UCSD-AML1 (cell line): ENCODE results near the gene NR5A2.

ENCODE experiments used
- DNase-seq: peaks from one replicate; lab custom pipeline; 2025; ENCODE audit not compliant: unreplicated experiment; lab: John Stamatoyannopoulos, UW

NR5A2 gene

GRCh38 chr1:200118779-200119505 is 91.4 kb downstream of the NR5A2 start:
- DNase-seq = no peak

DNA sequence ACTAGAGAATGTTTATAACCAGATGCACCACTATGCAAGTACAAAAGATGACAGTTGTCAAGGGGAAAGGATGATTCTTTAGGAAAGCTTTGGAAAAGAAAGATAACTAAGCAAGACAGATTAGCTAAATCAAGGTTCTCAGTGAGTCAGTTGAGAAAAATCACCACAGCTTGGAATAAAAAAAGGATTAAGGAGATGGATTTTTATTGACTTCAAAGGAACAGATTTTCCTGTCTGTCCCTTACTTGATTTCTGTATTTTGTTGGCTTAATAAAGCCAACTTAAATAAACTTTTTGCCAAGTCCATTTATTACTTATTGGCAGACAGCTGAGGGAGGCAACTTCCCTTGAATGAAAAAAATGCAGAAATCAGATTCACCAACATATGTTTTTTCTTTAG is 93.9 kb downstream of the NR5A2 start:
- DNase-seq = no peak

DNA sequence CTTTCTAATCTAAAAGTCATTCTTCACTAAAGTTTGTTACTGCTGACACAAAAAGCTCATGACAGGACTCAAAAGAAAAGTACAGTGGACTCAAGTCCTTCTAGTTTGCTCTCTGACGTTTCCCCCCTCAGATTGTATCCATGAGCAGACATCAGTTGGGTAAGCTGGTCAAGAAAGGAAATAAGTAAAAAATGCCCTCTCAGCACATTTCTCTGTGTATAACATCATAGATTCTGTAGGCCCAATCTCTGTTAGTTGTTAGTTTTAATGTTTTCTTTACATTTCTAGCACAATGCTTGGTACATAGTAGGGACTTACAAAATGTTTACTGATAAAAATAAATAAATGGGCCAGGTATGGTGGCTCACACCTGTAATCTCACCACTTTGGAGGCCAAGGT is 96.8 kb downstream of the NR5A2 start:
- DNase-seq = no peak

- no peak for DNase-seq
These were observed 100.6 kb downstream of the NR5A2 start for GRCh38 chr1:200128081-200128480.

DNA sequence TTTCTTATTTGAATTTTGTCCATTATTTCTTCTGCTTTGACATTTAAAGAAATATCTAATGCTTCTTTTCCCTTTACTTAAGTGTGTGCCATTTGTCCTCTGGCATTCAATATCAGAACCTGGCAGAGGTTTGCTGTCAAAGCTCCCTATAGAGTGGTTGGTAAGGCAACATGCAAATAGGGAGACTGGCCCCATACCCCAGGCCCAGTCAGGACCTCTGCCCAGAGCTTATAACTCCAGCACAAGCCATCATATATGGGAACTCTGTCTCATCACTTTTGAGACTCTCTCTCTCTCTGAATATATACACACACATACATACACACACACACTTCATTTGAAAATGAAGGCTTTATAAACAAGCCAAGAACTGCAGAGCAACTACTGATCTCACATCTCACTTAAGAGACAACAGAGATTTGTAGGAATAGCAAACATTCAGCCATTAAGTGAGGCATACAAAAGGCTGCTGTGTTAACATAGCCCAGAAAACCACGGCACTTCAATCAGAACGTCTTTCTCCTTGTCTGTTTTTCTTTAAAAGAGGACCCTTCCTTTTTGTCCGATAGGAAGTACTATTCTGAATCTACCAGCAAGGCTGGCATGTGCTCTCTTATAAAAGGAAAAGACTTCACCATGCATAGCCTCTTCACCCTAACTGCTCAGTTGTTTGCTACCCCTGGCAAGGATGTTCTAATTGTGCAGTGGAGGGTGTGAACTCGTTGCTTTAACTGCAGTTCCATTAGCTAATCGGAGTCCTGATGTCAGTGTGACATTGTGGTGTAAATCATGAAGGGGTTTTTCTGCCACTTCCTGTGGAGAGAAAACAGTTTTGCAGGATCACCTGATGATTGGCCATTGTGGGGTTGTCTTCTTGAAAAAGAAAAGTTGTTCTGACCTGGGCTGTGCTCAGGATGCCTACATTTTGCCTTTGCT is 101.7 kb downstream of the NR5A2 start:
- no peak for DNase-seq

DNA sequence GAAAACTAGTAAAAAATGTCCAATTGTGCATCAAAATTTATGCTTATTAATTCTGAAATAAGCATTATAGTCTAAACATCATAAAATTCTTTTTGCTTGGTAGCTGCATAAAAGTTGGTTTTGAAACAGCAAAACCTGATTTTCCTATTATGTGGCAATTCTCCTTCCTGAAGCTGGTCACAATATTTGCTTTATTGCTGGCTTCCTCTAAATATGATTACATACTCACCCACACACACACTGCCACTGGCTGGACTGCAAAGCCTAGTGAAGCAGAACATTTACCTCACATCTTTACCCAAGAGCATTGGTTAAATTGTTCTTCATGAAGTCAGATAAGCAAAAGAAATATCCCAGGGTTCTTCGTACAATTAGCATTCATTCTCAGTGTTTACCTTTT is 103.0 kb downstream of the NR5A2 start:
- no peak for DNase-seq

- DNase-seq = no peak
These were observed 104.1 kb downstream of the NR5A2 start for GRCh38 chr1:200131551-200132125.

DNA sequence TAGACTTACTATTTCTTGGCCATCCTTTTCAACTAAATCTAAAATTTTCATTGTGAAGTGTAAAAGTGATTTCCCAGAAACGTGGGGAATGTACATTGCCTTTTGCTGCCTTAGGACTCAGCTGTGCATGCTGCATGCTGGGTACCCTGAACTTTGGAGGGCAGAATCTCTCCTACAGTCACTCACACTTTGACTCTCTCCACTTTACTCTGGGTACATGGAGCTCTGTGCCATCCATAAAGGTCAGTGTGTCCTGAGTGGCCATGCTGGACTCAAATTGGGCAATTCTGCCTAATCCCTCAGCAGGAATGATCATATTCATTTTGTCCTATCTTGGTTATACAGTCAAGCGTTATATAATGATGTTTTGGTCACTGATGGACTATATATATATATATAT is 105.6 kb downstream of the NR5A2 start:
- no peak for DNase-seq

- no peak for DNase-seq
These were observed 106.6 kb downstream of the NR5A2 start for GRCh38 chr1:200134116-200134515.

GRCh38 chr1:200136384-200136783 is 108.9 kb downstream of the NR5A2 start:
- no peak for DNase-seq

- peak; percentile 13 for DNase-seq
These were observed 112.2 kb downstream of the NR5A2 start for GRCh38 chr1:200139661-200140250.

GRCh38 chr1:200143347-200143746 is 115.8 kb downstream of the NR5A2 start:
- DNase-seq = no peak

GRCh38 chr1:200146100-200146499 is 118.6 kb downstream of the NR5A2 start:
- DNase-seq = no peak

GRCh38 chr1:200147094-200147493 is 119.6 kb downstream of the NR5A2 start:
- no peak for DNase-seq

DNA sequence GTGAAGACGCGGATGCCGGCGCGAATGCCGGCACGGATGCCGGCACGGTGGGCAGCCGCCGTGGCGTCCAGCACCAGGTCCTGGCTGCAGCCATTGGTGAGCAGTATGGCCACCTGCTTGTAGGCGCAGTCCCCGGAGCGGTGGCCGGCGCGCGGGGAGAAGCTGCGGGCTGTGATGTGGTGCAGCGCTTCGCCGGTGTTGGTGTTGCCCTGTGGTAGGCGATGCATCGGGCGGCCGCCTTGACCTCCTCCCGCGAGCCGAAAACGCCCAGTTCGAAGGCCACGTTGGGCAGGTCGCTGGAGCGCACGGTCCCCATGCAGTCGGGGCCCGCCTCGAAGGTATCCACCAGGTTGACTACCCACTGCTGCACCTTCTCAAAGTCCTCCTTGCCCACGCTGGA is 120.2 kb downstream of the NR5A2 start:
- DNase-seq = no peak

- no peak for DNase-seq
These were observed 122.5 kb downstream of the NR5A2 start for GRCh38 chr1:200150006-200150405.

DNA sequence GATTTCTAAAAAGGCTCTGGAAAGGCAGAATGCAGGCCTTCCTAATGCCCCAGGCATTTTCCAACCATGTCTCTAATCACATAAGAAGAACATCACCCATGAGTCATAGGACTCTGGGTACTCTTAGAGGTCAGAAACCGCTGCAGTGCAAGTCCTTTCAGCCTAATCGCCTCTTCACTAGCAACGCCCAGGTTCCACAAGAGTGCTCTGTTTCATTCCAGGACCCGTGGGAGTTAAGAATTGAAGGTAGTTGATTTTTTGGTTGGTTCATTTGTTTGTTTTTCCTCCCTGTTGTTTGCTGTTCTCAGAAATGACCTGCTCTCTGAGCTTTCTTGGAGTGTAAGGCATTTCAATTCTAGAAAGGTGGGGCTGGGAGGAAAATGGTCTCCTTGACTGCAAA is 123.2 kb downstream of the NR5A2 start:
- DNase-seq = no peak

DNA sequence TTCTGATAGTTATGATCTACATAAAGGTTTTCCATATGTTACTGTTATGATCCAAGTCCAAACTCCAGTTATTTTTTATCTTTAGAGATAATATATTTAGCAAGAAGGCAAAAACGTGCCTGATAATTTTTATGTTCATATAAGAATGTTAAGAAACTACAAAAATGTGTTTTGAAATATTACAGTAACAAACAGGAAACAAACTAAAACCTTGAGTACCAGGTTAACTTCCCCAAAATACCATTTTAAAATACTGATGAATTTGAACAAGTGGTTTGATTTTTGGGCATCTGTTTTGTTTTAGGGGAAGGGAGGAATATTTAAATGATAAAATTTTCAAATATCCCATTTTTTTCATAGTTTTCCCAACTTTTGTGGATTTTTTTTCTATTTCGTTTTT is 124.8 kb downstream of the NR5A2 start:
- DNase-seq = no peak

GRCh38 chr1:200153277-200154055 is 126.0 kb downstream of the NR5A2 start:
- DNase-seq = no peak

- DNase-seq = peak; percentile 71
These were observed 126.7 kb downstream of the NR5A2 start for GRCh38 chr1:200154069-200154767.
